ENCODE data around the gene IPO4. TPM values are rescaled to one million over a fixed set of nuclear protein-coding genes. Genes with fewer than 3 reads are reported as not detected.

The IPO4 gene
- total RNA-seq, 1 experiment from 2014 or later, result 102 TPM

DNA sequence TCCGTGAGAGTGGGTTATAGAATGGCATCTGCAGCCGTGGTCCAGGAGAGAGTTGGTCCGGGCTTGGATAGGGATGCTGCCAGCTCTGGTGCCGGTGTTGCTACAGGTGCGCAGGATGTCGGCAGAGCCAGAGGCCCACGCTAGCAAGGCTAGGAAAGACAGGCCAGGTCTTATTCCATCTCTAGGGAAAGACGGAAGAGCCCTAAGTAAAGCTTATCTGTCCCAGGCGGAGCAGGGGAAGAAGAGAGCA lies 53.1 kb downstream of the IPO4 start:
- CTCF ChIA-PET, result interaction anchor here (0.9 to 1.4 kb wide), 5 partner anchors 21 to 77 kb away, joined by 3 to 7 read pairs (median 4); partner anchors contain the start of genes DCAF11 and IRF9
- H4K20me1 ChIP-seq (ENCODE audit: insufficient read depth), result no peaks in the 10 kb centered on the region
- H3K27ac ChIP-seq (ENCODE audit: low read depth, low read length), result peak overlapping the region; percentile 72
- H3K9ac ChIP-seq (ENCODE audit: low read length), result peak overlapping the region; percentile 89
- no TSS peak for BruUV-seq (replicated peaks)
- H3K36me3 ChIP-seq (ENCODE audit: control insufficient read depth in 1 of 2, insufficient read depth in 2 of 2, low read length in 2 of 2), result peaks cover 16 to 21% of the 10 kb centered on the region in 2 experiments
- TF ChIP-seq, protein P1, sequence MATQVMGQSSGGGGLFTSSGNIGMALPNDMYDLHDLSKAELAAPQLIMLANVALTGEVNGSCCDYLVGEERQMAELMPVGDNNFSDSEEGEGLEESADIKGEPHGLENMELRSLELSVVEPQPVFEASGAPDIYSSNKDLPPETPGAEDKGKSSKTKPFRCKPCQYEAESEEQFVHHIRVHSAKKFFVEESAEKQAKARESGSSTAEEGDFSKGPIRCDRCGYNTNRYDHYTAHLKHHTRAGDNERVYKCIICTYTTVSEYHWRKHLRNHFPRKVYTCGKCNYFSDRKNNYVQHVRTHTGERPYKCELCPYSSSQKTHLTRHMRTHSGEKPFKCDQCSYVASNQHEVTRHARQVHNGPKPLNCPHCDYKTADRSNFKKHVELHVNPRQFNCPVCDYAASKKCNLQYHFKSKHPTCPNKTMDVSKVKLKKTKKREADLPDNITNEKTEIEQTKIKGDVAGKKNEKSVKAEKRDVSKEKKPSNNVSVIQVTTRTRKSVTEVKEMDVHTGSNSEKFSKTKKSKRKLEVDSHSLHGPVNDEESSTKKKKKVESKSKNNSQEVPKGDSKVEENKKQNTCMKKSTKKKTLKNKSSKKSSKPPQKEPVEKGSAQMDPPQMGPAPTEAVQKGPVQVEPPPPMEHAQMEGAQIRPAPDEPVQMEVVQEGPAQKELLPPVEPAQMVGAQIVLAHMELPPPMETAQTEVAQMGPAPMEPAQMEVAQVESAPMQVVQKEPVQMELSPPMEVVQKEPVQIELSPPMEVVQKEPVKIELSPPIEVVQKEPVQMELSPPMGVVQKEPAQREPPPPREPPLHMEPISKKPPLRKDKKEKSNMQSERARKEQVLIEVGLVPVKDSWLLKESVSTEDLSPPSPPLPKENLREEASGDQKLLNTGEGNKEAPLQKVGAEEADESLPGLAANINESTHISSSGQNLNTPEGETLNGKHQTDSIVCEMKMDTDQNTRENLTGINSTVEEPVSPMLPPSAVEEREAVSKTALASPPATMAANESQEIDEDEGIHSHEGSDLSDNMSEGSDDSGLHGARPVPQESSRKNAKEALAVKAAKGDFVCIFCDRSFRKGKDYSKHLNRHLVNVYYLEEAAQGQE (IDR thresholded peaks at IDR 0.05; ENCODE audit: low read depth), result no peak
- TF ChIP-seq YY1 (IDR thresholded peaks at IDR 0.05; ENCODE audit: extremely low read depth, insufficient replicate concordance, low read depth, low read length), result no peak
- peaks cover 20 to 38% of the 10 kb centered on the region in 2 experiments for H3K4me1 ChIP-seq (ENCODE audit: control insufficient read depth in 1 of 2, insufficient read depth in 2 of 2, low read length in 2 of 2)
- peaks cover 33% of the 10 kb centered on the region for H3K79me2 ChIP-seq (ENCODE audit: insufficient read depth, low read length)
- no peaks in the 10 kb centered on the region for H3K9me2 ChIP-seq (ENCODE audit: insufficient read depth)
- POLR2A ChIA-PET, result interaction anchor here (0.8 to 3.5 kb wide), 9 partner anchors 9 to 107 kb away, joined by 3 to 32 read pairs (median 4); partner anchors contain the start of genes CHMP4A, DCAF11, IPO4 and NRL
- no peak overlapping the region for H2AFZ ChIP-seq (ENCODE audit: low read depth, low read length, poor library complexity, severe bottlenecking)
- H3K4me2 ChIP-seq (ENCODE audit: low read length), result peak overlapping the region; percentile 85
- ATAC-seq (no peak), DNase-seq (ENCODE audit: low read depth, low spot score) (no peak)
- RAD21 ChIA-PET (ENCODE audit: low non-redundant PET in 1 of 2, low total read pairs in 2 of 2, uncharacterized antibody in 2 of 2, unreplicated experiment in 2 of 2), result interaction anchor here in 1 of 2 experiments (1.2 to 1.5 kb wide), 2 partner anchors 11 to 21 kb away, joined by 4 to 5 read pairs; partner anchors contain the start of genes DCAF11 and NRL
- H3K4me3 ChIP-seq (replicated peaks in 1 of 2; ENCODE audit: low read depth in 1 of 2, low read length in 2 of 2), result peak overlapping the region; percentile 71 to 94
- intact Hi-C loops (cut with micrococcal nuclease), result no loop called here
- H3K27me3 ChIP-seq (ENCODE audit: insufficient read depth, low read length), result no peaks in the 10 kb centered on the region
- no peaks in the 10 kb centered on the region for H3K9me3 ChIP-seq (ENCODE audit: control insufficient read depth in 1 of 2, insufficient read depth in 1 of 2, low read depth in 1 of 2, low read length in 2 of 2)

DNA sequence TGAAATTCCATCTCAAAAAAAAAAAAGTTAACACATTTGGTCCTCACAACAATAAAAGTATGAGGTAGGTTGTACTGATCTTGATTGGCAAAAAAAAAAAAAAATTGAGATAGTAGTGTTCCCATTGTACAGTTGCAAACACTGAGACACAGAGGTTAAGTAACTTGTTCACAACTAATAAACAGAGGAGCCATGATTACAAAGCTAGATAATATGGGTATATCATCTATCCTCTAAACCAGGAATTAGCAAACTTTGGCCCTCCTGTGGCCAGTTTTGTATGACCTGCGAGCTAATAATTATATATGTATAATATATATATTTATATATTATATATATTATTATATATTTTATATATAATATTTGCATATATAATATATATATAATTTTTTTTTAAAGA lies 54.9 kb downstream of the IPO4 start:
- Histone ChIP-seq H3K4me2 (ENCODE audit: low read length) (no peak overlapping the region), H3K4me1 (ENCODE audit: control insufficient read depth in 1 of 2, insufficient read depth in 2 of 2, low read length in 2 of 2) (peaks cover 11 to 28% of the 10 kb centered on the region in 2 experiments; a peak in 3 of 4 replicates), H2AFZ (ENCODE audit: low read depth, low read length, poor library complexity, severe bottlenecking) (no peak overlapping the region), H3K9ac (ENCODE audit: low read length) (no peak overlapping the region), H3K27ac (ENCODE audit: low read depth, low read length) (no peak overlapping the region), H3K27me3 (ENCODE audit: insufficient read depth, low read length) (no peaks in the 10 kb centered on the region), H4K20me1 (ENCODE audit: insufficient read depth) (no peaks in the 10 kb centered on the region), H3K9me3 (ENCODE audit: control insufficient read depth in 1 of 2, insufficient read depth in 1 of 2, low read depth in 1 of 2, low read length in 2 of 2) (no peaks in the 10 kb centered on the region), H3K4me3 (replicated peaks in 1 of 2; ENCODE audit: low read depth in 1 of 2, low read length in 2 of 2) (no peak overlapping the region), H3K36me3 (ENCODE audit: control insufficient read depth in 1 of 2, insufficient read depth in 2 of 2, low read length in 2 of 2) (peaks cover 11% of the 10 kb centered on the region in 2 experiments), H3K9me2 (ENCODE audit: insufficient read depth) (no peaks in the 10 kb centered on the region), H3K79me2 (ENCODE audit: insufficient read depth, low read length) (peaks cover 16% of the 10 kb centered on the region; the same call in 1 of the 2 replicates)
- ChIA-PET CTCF (interaction anchor here (1.0 to 1.3 kb wide), 2 partner anchors 19 to 76 kb away, joined by 3 read pairs; partner anchors contain the start of genes DCAF11 and NRL), RAD21 (ENCODE audit: low non-redundant PET in 1 of 2, low total read pairs in 2 of 2, uncharacterized antibody in 2 of 2, unreplicated experiment in 2 of 2) (no interaction called here), POLR2A (interaction anchor here (0.7 to 3.5 kb wide), 2 partner anchors 19 to 25 kb away, joined by 3 to 32 read pairs; partner anchors contain the start of genes DCAF11 and NRL)
- TF ChIP-seq FOSL1 (IDR thresholded peaks at IDR 0.05; ENCODE audit: low read depth) (no peak), POLR2A (IDR thresholded peaks at IDR 0.05; ENCODE audit: borderline replicate concordance, extremely low read depth, insufficient read depth, insufficient read length) (no peak), POLR2AphosphoS5 (IDR thresholded peaks at IDR 0.05; ENCODE audit: low read depth, low read length) (no peak), ZNF274 (IDR thresholded peaks at IDR 0.05; ENCODE audit: low read depth, low read length) (no peak), SRF (IDR thresholded peaks at IDR 0.05; ENCODE audit: low read depth) (no peak), ZFX (IDR thresholded peaks at IDR 0.05) (no peak), JUND (IDR thresholded peaks at IDR 0.05) (no peak), SIN3A (IDR thresholded peaks at IDR 0.05; ENCODE audit: low read depth) (no peak), ELF1 (IDR thresholded peaks at IDR 0.05; ENCODE audit: borderline replicate concordance, low read depth) (no peak), EGR1 (IDR thresholded peaks at IDR 0.05; ENCODE audit: low read depth) (no peak), CBX3 (IDR thresholded peaks at IDR 0.05; ENCODE audit: low read depth) (no peak)
- TF ChIP-seq, protein P2, sequence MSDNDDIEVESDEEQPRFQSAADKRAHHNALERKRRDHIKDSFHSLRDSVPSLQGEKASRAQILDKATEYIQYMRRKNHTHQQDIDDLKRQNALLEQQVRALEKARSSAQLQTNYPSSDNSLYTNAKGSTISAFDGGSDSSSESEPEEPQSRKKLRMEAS (IDR thresholded peaks at IDR 0.05), result no peak
- TF ChIP-seq, protein P3, sequence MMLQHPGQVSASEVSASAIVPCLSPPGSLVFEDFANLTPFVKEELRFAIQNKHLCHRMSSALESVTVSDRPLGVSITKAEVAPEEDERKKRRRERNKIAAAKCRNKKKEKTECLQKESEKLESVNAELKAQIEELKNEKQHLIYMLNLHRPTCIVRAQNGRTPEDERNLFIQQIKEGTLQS (IDR thresholded peaks at IDR 0.05), result no peak
- ATAC-seq (no peak), DNase-seq (ENCODE audit: low read depth, low spot score) (no peak)
- no TSS peak for BruUV-seq (replicated peaks)
- intact Hi-C loops (cut with micrococcal nuclease), result no loop called here
